Fibroblast of villous mesenchyme (primary cell): ENCODE results near the gene NT5M. TPM values are rescaled to one million over a fixed set of nuclear protein-coding genes. Genes with fewer than 3 reads are reported as not detected.

Experiments used
- DNase-seq: peaks from one replicate; pipeline ENCODE4 v3.0.0-alpha.2; 2010; ENCODE audit warnings: low read depth
- H3K4me3 ChIP-seq: 2 replicates; pipeline ENCODE4 v1.5.1; 2011; ENCODE audit warnings: low read depth, mild to moderate bottlenecking, low read length
- total RNA-seq: library from RNA; depleted of rRNA; stranded (reverse); fragments of >200 nt; gene quantifications from 2 replicates; pipeline ENCODE4 v1.2.3, GENCODE V29; 2012
- TF ChIP-seq, protein P1 (sequence below): IDR thresholded peaks from 2 replicates; pipeline ENCODE4 v1.5.1; 2012; ENCODE audit warnings: low read depth, mild to moderate bottlenecking, low read length; ENCODE audit not compliant: insufficient read depth

The NT5M gene
- total RNA-seq, 1 donor, result 1.3 TPM

DNA sequence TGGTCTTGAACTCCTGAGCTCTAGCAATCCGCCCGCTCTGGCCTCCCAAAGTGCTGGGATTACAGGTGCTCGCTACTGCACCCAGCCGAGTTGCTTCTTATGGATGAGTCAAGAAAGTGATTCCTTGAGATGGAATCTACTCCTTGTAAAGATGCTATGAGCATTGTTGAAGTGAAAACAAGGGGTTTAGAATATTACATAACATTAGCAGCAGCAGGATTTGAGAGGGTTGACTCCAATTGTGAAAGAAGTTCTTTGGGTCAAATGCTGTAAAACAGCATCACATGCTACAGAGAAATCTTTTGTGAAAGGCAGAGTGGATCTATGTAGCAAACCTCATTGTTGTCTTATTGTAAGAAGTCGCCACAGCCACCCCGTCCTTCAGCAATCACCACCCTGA lies 72.7 kb downstream of the NT5M start:
- H3K4me3 ChIP-seq, result no peak overlapping the region
- peak; percentile 71 for DNase-seq
- TF ChIP-seq, protein P1, sequence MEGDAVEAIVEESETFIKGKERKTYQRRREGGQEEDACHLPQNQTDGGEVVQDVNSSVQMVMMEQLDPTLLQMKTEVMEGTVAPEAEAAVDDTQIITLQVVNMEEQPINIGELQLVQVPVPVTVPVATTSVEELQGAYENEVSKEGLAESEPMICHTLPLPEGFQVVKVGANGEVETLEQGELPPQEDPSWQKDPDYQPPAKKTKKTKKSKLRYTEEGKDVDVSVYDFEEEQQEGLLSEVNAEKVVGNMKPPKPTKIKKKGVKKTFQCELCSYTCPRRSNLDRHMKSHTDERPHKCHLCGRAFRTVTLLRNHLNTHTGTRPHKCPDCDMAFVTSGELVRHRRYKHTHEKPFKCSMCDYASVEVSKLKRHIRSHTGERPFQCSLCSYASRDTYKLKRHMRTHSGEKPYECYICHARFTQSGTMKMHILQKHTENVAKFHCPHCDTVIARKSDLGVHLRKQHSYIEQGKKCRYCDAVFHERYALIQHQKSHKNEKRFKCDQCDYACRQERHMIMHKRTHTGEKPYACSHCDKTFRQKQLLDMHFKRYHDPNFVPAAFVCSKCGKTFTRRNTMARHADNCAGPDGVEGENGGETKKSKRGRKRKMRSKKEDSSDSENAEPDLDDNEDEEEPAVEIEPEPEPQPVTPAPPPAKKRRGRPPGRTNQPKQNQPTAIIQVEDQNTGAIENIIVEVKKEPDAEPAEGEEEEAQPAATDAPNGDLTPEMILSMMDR, result no peak

DNA sequence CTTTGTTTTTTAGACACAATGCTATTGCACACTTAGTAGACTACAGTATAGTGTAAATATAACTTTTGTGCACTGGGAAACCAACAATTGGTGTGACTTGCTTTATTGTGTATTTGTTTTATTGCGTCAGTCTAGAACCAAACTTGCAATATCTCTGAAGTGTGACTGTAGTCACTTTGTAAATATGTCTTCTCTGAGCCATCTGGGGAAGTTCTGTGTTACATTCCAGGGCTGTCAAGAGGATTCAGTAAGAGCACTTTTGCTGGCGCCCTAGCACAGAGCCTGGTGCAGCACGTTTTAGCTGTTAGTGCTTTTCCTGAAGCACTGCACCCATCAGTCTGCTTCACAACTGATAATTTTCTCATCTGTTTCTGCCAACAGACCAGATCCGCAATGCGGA lies 73.2 kb downstream of the NT5M start:
- DNase-seq, result peak; percentile 88
- H3K4me3 ChIP-seq, result no peak overlapping the region
- TF ChIP-seq, protein P1, result no peak

DNA sequence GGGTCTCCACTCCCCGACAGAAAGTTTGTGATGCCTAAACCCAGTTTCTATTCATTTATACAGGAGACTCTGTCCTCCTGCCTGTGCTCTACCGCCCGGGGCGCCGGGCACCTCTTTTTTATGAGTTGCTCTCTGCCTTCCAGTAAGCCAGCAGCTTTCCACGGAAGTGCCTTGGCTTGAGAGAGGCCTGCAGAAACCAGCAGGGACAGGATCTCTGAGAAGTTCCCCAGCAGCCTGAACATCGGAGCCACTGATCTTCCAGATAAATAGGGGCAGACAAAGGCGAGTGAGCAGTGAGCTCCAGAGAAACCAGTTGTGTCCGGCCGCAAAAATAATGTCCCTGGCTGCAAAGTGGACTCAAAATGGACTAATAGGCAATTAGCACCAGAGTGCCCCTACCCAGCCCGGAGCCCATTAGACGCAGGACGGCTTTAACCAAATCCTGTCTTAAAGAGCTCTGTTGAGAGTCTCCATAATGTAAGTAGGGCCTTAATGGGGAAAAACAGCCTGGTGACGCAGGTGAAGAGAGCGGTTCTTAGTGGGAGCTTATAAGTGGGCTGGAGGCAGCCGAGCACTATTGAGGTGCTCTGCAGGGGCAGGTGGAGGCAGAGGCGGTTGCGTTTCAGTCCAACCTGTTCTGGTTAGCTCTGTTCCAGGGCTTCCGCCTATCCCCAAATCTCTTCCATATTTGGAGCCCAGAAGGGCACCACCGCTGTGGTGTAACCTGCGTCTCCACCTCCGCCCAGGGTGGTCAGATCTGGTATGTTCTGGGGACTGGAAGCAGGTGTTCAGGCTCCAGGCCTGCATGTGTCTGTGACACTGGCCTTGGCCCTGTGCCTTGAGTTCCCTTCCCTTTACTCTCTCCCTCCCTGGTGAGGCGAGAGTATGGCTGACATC lies 74.1 kb downstream of the NT5M start:
- H3K4me3 ChIP-seq, result no peak overlapping the region
- DNase-seq, result no peak
- TF ChIP-seq, protein P1, result no peak

DNA sequence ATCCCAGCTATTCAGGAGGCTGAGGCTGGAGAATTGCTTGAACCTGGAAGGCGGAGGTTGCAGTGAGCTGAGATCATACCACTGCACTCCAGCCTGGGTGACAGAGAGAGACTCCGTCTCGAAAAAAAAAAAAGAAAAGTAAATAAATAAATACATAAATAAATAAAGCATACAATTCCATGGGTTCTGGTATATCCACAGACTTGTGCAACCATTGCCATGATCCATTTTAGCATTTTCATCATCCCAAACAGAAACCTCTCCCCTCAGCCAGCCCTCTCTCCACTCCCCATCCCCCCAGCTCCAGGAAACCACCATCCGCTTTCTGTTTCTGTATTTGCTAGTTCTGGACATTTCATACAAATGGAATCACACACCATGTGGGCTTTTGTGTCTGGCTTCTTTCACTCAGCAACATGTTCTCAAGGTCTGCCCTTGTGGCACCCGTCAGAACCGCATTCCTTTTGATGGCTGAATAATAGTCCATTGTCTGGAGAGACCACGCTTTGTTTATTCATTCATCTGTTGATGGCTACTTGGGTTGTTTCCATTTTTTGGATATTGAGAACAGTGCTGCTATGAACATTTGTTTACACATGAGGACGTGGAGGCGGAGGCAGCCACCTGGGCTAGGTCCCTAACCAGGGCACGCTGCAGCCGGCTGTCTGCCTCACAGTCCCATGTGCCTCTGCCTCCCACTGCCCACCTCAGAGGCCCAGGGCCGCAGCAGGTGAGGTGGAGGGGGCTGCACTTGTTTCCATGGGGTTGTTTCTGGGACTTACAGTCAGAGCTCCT lies 76.2 kb downstream of the NT5M start:
- TF ChIP-seq, protein P1, result no peak
- no peak overlapping the region for H3K4me3 ChIP-seq
- DNase-seq, result peak; percentile 60

DNA sequence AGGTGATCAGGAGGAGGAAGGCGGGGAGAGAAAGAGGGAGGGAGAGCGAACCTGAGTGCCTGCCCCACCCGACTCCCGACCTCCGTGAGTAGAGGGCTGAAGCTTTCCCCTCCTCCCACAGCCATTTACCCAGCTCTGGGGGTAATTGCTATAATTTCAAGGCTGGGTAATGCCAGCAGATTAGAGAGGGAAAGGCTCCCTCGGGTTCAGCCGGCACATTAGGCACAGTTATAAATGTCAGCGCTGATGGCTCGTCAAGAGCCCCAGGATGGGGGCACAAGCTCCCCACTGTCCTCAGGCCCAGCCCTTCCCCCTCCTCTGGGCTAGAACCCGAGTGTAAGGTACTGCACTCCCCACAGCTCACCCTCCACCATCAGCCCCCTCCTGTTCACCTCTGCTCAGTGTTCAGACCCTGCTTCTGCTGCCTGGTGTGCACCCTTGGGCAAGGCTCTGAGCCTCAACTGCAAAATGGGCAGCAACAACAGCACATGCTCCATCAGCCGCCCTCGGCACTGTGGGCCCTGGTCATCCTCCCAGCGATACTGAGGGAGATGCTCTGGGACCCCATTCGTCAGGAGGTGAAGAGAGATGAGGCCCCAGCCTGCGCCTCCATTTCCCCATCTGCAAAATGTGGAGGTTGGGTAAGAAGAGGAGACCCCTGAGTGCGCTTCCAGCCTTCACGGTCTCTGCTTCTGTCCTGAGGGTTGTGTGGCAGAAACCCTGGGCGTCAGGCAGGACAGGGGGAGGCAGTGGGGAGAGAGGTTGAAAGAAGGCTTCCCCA lies 77.2 kb downstream of the NT5M start:
- no peak overlapping the region for H3K4me3 ChIP-seq
- no peak for DNase-seq
- TF ChIP-seq, protein P1, result no peak

DNA sequence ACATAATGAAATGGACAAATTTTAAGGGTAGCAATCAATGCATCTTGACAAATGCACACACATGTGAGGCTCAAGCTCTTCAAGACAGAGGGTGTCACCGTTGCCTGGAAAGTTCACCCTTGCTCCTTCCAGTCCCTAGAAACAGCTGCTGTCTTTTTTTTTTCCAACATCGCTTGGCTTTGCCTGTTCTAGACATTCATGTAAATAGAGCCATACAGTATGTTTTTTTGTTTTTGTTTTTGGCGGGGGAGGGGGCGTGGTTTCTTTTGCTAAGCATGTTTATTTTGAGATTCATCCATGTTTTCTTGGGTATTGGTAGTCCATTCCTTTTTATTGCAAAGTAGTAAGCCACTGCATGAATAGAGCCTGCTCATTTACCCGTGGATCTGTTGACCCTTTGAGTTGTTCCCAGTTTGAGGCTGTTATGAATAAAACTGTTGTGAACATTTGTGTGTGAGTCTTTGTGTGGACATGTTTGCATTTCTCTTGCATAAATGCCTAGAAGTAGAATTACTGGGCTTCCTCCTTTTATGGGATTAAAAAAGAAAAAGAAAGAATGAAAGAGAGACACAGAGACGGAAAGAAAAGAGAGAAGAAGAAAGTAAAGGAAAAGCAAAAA lies 78.4 kb downstream of the NT5M start:
- DNase-seq, result no peak
- TF ChIP-seq, protein P1, result no peak
- H3K4me3 ChIP-seq, result no peak overlapping the region
